ENCODE measurements around the gene RPL13. TPM values are rescaled to one million over a fixed set of nuclear protein-coding genes. Genes with fewer than 3 reads are reported as not detected.

Gene RPL13
- total and polyA plus RNA-seq, 2 of the 8 experiments (the other 6 are each of a cell fraction or from before 2014, with no cell fraction given) = 2,162 to 7,384 TPM

- TF ChIP-seq POLR2AphosphoS5 (IDR thresholded peaks at IDR 0.05; ENCODE audit: low read depth, low read length) (no peak), SAP30 (IDR thresholded peaks at IDR 0.05; ENCODE audit: insufficient read depth, insufficient replicate concordance, low read length) (no peak), USF2 (IDR thresholded peaks at IDR 0.05; ENCODE audit: low read length) (peak; percentile 23; the same call in 1 of the 2 replicates), ATF2 (IDR thresholded peaks at IDR 0.05; ENCODE audit: low read length) (no peak), ATF3 (IDR thresholded peaks at IDR 0.05; ENCODE audit: insufficient read depth, low read depth, low read length) (no peak), HDAC6 (IDR thresholded peaks at IDR 0.05; ENCODE audit: low read depth, low read length) (no peak), POLR2A (IDR thresholded peaks at IDR 0.05; ENCODE audit: control extremely low read depth in 1 of 2, low read depth in 2 of 2, low read length in 2 of 2) (no peak), TAF1 (IDR thresholded peaks at IDR 0.05; ENCODE audit: low read depth, low read length) (peak; percentile 48; the same call in 1 of the 2 replicates)
Measured at GRCh38 chr16:89574681-89575246, 14.3 kb downstream of the RPL13 start (continued).

All from H1 (cell line).